GM18498 (cell line): ENCODE results near the gene METTL25.
"Not testable (repeated sequence)": the region's sequence is repeated elsewhere in the genome, so short reads cannot be mapped to it uniquely, and the experiment has no call there.

Source experiments
- ATAC-seq: cut with Tn5 transposase; IDR thresholded peaks from one replicate; pipeline ENCODE4 v1.9.1; 2021; ENCODE audit warnings: mild to moderate bottlenecking, moderate library complexity; ENCODE audit not compliant: unreplicated experiment

The METTL25 gene

GRCh38 chr12:82358200-82359114, at the start of gene METTL25, which contains the start of gene CCDC59:
Gene METTL25 (plus strand): TSS chr12:82358529. CDS start chr12:82358566, 37 bp downstream.
Gene CCDC59 (minus strand): TSS chr12:82358387. CDS start chr12:82358376, 11 bp downstream.
- peak; percentile 94 for ATAC-seq

DNA sequence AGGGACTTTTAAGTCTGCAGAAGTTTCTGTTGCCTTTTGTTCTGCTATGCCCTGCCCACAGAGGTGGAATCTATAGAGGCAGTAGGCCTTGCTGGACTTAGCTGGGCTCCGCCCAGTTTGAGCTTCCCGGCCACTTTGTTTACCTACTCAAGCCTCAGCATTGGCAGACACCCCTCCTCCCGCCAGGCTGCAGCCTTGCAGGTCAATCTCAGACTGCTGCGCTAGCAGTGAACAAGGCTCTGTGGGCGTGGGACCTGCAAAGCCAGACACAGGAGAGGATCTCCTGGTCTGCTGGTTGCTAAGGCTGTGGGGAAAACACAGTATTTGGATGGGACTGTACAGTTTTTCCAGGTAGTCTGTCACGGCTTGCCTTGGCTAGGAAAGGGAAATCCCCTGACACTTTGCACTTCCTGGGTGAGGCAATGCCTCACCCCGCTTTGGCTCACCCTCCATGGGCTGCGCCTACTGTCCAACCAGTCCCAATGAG, 43.9 kb upstream of the METTL25 start:
- ATAC-seq = no peak

DNA sequence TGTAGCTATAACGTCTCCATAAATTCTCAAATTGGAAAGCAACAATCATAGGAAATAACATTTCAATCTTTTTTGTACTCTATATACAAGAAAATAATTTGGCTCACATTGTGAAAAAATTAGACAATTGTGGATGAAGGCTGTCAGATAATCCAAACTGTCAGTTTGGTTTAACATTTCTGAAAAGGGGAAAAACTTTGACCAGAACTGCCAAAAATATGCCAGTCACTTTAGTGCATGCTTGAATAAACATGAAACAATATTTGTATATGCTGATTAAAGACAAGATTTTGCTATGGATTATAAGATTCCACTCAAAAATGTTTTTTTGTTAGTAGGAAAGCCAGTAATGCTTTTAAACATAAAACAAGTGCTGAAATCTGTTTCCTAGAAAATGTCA, 39.1 kb upstream of the METTL25 start:
- ATAC-seq = no peak

GRCh38 chr12:82325540-82326336, 32.6 kb upstream of the METTL25 start:
- no peak for ATAC-seq

GRCh38 chr12:82326905-82327503, 31.3 kb upstream of the METTL25 start:
- ATAC-seq = peak; percentile 52

DNA sequence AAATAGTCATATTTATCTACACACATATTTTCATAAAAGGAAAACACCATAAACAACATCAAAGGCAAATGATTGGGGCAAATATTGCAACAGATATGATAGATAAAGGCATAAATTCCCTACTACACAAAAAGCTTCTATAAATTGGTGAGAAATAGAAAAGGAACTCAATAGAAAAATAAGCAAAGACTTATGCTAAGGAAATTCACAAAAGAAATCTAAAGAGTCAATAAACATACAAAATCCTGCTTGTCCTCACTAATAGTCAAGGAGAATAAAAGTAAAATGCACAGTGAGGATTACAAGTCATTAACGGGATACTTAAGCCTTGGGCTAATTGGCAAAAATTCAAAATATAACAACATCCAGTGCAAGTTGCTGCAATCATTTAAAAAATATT, 30.5 kb upstream of the METTL25 start:
- no peak for ATAC-seq

- ATAC-seq = no peak
Observed at GRCh38 chr12:82329508-82329907, 28.8 kb upstream of the METTL25 start.

GRCh38 chr12:82350161-82350560, 8.2 kb upstream of the METTL25 start:
- ATAC-seq = no peak

DNA sequence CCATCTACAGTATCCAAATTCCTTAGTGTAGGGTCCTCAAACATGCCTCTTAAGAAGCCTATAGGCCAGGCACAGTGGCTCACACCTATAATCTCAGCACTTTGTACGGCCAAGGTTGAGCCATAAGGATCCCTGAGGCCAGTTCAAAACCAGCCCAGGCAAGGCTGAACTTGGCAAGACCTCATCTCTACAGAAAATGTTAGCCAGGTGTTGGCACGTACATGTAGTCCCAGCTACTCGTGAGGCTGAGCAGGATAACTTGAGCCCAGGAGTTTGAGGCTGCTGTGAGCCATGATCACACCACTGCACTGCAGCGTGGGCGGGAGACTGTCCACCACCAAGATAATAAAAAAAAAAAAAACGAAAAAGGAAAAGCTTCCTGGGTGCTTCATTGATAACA, 6.9 kb upstream of the METTL25 start:
- no peak for ATAC-seq

DNA sequence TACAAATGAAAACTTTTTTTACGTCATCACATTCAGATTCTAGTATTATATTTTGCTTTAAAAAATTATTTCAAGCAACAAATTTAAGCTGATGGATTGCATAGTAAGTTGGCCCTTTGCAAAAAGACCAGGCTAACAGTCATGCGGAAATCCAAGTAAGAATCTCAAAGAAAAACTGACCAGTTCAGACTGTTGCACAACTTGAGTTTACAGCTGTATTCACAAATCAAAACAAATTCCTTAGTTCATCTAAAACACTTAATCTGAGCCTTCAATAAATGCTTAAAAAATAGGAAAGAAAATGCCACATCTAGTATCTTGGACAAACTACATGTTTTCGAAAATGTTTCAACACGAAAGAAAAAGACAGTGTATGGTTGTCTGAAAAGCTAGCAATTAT, 989 bp upstream of the METTL25 start:
- no peak for ATAC-seq

DNA sequence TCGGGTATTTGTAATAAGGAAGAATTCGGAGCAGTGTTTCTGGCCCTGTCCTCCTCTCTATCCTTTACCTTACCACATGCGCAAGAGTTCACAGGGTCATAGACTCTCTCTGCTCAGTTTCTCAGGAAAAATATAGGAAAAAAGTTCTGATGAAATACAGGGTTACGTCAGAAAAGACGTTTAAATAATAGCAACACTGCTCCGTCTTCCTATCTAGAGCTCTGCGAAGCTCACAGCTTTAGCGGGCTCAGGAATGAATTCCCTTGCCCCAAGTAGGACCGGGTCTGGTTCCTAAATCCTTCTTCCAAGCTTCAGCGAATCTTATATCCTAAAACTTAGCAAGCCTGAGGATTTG, 507 bp upstream of the METTL25 start:
- ATAC-seq = no peak

GRCh38 chr12:82359115-82359478, 768 bp downstream of the METTL25 start:
- peak; percentile 10 for ATAC-seq

DNA sequence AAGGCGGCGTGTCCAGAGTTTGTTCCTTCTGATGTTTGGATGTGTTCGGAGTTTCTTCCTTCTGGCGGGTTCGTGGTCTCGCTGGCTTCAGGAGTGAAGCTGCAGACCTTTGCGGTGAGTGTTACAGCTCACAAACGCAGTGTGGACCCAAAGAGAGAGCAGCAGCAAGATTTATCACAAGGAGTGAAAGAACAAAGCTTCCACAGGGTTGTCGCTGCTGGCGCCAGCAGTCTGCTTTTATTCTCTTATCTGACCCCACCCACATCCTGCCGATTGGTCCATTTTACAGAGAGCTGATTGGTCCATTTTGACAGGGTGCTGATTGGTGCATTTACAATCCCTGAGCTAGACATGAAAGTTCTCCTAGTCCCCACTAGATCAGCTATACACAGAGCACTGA, 2.5 kb downstream of the METTL25 start:
- not testable (repeated sequence) for ATAC-seq

DNA sequence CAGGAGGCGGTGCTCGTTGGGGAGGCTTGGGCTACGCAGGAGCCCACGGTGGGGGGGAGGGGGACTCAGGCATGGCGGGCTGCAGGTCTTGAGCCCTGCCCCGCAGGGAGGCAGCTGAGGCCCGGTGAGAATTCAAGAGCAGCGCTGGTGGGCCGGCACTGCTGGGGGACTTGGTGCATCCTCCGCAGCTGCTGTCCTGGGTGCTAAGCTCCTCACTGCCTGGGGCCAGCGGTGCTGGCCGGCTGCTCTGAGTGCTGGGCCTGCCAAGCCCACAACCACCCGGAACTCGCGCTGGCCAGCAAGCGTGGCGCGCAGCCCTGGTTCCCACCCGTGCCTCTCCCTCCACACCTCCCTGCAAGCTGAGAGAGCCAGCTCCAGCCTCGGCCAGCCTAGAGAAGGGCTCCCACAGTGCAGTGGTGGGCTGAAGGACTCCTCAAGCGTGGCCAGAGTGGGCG, 3.2 kb downstream of the METTL25 start:
- ATAC-seq = no peak

DNA sequence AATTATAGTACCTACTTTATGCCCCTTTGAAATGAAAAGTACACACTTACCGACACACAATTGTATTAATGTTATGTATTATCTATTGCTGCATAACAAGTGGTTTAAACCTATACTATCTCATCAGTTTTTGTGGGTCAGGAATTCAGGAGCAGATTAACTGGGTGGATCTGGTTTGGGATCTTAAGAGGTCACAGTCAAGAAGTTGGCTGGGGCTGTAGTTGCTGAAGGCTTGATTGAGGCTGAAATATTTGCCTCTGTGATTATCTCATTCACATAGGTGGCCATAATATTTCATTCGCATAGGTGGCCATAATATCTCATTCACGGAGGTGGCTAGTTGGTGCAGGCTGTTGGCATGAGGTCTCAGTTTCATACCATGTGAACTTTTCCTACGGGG, 5.7 kb downstream of the METTL25 start:
- no peak for ATAC-seq

GRCh38 chr12:82366197-82366596, 7.9 kb downstream of the METTL25 start:
- no peak for ATAC-seq

DNA sequence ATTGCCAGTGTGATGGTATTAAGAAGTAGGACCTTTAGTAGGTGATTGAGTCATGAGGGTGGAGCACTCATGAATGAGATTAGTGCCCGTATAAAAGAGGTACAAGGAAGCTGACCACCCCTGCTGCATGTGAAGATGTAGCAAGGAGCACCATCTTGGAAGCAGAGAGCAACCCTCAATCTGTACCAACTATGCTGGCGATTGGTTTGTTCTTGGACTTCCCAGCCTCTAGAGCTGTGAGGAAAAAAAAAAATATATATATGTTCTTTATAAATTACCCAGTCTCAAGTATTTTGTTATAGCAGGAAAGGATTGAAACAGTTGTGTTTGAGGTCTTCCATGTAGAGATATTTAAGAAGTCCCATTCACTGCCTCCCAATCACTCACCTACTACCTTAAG, 16.9 kb downstream of the METTL25 start:
- ATAC-seq = no peak

DNA sequence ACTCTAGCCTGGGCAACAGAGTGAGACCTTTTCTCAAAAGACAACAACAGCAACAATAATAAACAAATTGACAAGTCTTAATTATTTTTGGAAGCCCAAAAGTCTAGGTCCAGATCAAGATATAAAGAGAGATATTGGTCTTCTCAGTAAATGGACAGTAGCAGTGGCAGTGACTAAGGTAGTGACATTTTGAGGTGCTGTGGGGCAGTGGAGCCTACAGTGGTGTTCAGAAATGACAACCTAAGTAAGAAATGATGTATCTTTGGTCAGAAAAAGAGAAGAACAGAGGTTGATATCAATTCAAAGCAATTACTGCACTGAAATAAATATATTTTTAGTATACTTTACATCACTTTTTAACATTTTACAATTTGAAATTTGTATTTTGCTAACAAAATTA, 20.7 kb downstream of the METTL25 start:
- no peak for ATAC-seq

DNA sequence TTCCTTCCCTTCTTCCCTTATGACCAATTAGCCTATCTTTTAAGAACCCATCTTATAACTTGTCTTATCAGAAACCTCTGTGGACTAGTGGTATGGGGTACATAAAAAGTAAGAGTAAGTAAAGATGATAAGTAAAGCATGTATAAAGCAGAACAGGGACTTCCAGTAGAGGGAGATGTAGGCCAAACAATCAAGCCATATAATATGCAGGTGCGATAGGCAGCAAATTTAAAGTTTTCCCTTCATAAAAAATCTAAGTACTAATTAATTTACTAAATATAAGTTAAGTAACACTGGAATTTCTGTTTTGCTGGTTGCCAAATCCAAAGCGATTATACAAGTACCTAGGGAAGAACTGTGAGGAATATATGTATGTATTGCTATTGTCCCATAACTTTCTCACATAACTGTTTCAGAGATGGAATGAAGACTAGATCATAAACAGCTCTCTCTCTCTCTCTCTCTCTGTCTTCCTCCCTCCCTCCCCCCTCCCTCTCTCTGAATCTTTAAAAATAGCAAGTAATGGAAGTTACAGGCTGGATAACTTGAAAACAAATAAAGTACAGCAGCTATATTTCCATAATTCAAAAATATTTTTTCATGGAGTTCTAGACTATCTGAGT, 25.7 kb downstream of the METTL25 start:
- ATAC-seq = peak; percentile 55

- no peak for ATAC-seq
Observed at GRCh38 chr12:82398879-82399278, 40.5 kb downstream of the METTL25 start.

DNA sequence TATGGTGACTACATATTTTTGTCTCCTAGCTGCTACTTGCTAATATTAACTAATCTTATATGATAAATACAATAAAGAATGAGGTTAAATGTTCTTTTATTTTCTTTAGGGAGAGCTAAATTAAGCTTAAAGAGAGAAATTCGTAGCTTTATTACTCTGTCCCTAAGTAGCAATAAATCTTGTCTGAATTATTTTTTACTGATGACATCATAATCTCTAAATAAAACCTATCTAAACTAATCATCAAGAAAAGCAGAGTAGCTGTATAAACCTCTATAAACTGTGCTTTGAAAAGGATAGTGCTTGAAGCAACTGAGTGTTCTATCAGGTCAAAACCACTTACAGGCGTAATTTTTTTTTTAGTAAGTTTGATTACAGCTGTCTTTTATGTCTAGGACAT, 42.5 kb downstream of the METTL25 start:
- no peak for ATAC-seq
